IPS-11a (cell line): Measurements from ENCODE around the gene CDC42SE2.

Experiments
- H3K4me3 ChIP-seq: one replicate; pipeline ENCODE4 v1.5.1; 2013; ENCODE audit warnings: low read depth, low read length, control low read depth

The CDC42SE2 gene

DNA sequence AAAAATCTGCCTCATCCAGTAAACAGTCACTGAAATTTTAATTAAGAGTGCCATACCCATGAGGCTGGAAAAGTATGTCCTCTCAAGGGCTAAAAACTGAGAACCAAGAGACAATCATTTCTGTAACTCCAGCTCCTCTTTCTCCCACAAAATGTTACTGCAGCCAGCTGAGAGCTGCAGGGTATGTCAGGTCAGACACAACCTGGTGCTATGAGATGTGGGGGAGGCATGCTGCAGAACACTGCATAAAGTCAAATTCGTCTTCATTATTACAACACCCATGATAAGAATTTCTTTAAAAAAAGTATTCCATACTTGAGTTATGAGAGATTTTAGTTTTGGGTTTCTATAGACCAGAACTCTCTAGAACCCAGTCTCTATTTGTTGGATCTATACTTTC is 162.2 kb downstream of the CDC42SE2 start:
- no peak overlapping the region for H3K4me3 ChIP-seq

- no peak overlapping the region for H3K4me3 ChIP-seq
Measured at GRCh38 chr5:131430794-131431193, 166.9 kb downstream of the CDC42SE2 start.

- no peak overlapping the region for H3K4me3 ChIP-seq
Measured at GRCh38 chr5:131431794-131432193, 167.9 kb downstream of the CDC42SE2 start.

DNA sequence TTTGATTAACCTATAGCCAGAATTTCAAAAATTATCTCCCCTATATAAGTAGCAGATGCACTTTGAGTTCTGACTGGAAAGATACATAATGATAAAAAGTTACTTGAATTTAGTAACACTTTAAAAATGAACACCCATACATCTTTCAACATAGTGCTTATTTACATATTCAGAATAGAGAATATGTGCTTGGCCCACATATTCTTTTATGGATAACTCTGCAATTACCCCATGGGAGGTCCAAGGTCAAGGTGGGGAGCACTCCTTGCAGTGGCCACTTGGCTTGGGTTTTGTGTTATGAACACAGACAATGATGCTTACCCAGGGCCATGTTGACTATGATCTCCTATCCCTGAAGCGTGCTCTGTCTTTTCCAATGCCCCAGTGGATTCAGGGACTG is 169.3 kb downstream of the CDC42SE2 start:
- no peak overlapping the region for H3K4me3 ChIP-seq

- no peak overlapping the region for H3K4me3 ChIP-seq
Measured at GRCh38 chr5:131436081-131436480, 172.2 kb downstream of the CDC42SE2 start.

GRCh38 chr5:131441184-131441583 is 177.3 kb downstream of the CDC42SE2 start:
- no peak overlapping the region for H3K4me3 ChIP-seq
